Endothelial cell (in vitro differentiated cells): Measurements from ENCODE around the gene NDUFA5. TPM values are rescaled to one million over a fixed set of nuclear protein-coding genes. Genes with fewer than 3 reads are reported as not detected.
"Not testable (repeated sequence)": the region's sequence is repeated elsewhere in the genome, so short reads cannot be mapped to it uniquely, and the experiment has no call there.

Experiments used
- DNase-seq: peaks from one replicate; pipeline ENCODE4 v3.0.0; 2021; ENCODE audit warnings: low spot score
- H3K27ac Mint-ChIP-seq: one replicate; pipeline ENCODE4 v1.8.0; 2021; ENCODE audit warnings: mixed read lengths, inconsistent platforms; ENCODE audit not compliant: unreplicated experiment
- H3K27me3 Mint-ChIP-seq: one replicate; pipeline ENCODE4 v1.8.0; 2021; ENCODE audit warnings: mild to moderate bottlenecking, moderate library complexity, mixed read lengths, inconsistent platforms; ENCODE audit not compliant: unreplicated experiment
- H3K36me3 Mint-ChIP-seq: one replicate; pipeline ENCODE4 v1.8.0; 2021; ENCODE audit warnings: mild to moderate bottlenecking, low read depth, mixed read lengths, inconsistent platforms; ENCODE audit not compliant: unreplicated experiment
- H3K4me1 Mint-ChIP-seq: one replicate; pipeline ENCODE4 v1.8.0; 2021; ENCODE audit warnings: mild to moderate bottlenecking, mixed read lengths, inconsistent platforms; ENCODE audit not compliant: unreplicated experiment
- H3K4me3 Mint-ChIP-seq: one replicate; pipeline ENCODE4 v1.8.0; 2021; ENCODE audit warnings: mild to moderate bottlenecking, mixed read lengths, inconsistent platforms; ENCODE audit not compliant: unreplicated experiment
- H3K9me3 Mint-ChIP-seq: one replicate; pipeline ENCODE4 v1.8.0; 2021; ENCODE audit warnings: mixed read lengths, inconsistent platforms; ENCODE audit not compliant: unreplicated experiment
- total RNA-seq: library from RNA; stranded (reverse); fragmentation: NEBNext Ultra II Directional; extraction: Animal tissue kit (Norgen Biotek cat#: 25700); gene quantifications from one replicate; pipeline ENCODE4 v1.2.1, GENCODE V29; 2021; ENCODE audit not compliant: unreplicated experiment
- TF ChIP-seq, protein P1 (sequence below): fragments of 200-600 bp; sonication (generic); IDR thresholded peaks from one replicate; pipeline ENCODE4 v1.5.0; 2021; ENCODE audit warnings: antibody characterized with exemption; ENCODE audit not compliant: unreplicated experiment

Gene NDUFA5
- total RNA-seq, 1 donor from 2014 or later, result 45.8 TPM

DNA sequence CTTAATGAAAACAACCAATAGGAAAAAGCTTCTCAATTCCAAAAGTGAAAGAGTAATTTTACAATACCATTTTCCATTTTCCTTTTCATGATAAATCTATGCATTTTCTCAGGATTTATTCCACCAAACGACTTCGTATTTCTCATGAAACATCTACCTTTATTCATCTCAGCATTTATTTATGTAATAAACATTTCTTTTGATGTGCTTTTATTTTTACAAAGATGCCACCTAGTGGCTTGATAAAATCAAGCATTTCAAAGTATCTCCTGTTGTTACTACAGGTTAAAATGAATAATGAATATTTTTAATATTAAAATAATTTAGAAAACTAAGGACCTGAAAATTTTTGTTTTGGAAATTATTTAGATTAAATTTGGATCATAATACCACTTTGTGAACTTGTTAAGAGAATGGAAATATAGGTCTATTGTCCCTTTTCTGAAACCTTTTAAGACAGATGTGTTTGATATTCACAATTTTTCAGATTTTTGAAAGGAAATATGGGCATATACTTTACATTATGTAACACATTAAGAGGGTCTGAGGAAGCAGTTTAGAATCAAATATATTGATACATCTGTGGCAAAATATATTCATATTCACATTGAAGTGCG lies 20.5 kb downstream of the NDUFA5 start:
- no peaks in the 10 kb centered on the region for H3K9me3 Mint-ChIP-seq
- DNase-seq, result no peak
- peaks cover 13% of the 10 kb centered on the region for H3K4me1 Mint-ChIP-seq
- TF ChIP-seq, protein P1, sequence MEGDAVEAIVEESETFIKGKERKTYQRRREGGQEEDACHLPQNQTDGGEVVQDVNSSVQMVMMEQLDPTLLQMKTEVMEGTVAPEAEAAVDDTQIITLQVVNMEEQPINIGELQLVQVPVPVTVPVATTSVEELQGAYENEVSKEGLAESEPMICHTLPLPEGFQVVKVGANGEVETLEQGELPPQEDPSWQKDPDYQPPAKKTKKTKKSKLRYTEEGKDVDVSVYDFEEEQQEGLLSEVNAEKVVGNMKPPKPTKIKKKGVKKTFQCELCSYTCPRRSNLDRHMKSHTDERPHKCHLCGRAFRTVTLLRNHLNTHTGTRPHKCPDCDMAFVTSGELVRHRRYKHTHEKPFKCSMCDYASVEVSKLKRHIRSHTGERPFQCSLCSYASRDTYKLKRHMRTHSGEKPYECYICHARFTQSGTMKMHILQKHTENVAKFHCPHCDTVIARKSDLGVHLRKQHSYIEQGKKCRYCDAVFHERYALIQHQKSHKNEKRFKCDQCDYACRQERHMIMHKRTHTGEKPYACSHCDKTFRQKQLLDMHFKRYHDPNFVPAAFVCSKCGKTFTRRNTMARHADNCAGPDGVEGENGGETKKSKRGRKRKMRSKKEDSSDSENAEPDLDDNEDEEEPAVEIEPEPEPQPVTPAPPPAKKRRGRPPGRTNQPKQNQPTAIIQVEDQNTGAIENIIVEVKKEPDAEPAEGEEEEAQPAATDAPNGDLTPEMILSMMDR, result peak; percentile 73
- no peak overlapping the region for H3K4me3 Mint-ChIP-seq
- H3K36me3 Mint-ChIP-seq, result no peaks in the 10 kb centered on the region
- H3K27ac Mint-ChIP-seq, result no peak overlapping the region
- peaks cover 5% of the 10 kb centered on the region for H3K27me3 Mint-ChIP-seq

DNA sequence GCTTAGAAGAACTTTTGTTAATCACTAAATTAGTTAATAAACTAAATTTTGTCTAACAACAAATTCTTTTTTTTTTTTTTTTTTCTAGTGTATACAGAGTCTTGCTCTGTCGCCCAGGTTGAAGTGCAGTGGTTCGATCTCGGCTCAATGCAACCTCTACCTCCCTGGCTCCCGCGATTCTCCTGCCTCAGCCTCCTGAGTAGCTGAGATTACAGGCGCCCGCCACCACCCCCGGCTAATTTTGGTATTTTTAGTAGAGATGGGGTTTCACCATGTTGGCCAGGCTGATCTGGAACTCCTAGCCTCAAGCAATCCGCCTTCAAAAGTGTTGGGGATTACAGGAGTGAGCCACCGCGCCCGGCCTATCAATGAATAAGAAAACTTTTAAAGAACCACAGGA lies 22.1 kb downstream of the NDUFA5 start:
- Mint-ChIP-seq H3K36me3 (no peaks in the 10 kb centered on the region), H3K27ac (no peak overlapping the region), H3K9me3 (no peaks in the 10 kb centered on the region), H3K27me3 (peaks cover 5% of the 10 kb centered on the region), H3K4me1 (peaks cover 13% of the 10 kb centered on the region), H3K4me3 (no peak overlapping the region)
- TF ChIP-seq, protein P1, result no peak
- no peak for DNase-seq

DNA sequence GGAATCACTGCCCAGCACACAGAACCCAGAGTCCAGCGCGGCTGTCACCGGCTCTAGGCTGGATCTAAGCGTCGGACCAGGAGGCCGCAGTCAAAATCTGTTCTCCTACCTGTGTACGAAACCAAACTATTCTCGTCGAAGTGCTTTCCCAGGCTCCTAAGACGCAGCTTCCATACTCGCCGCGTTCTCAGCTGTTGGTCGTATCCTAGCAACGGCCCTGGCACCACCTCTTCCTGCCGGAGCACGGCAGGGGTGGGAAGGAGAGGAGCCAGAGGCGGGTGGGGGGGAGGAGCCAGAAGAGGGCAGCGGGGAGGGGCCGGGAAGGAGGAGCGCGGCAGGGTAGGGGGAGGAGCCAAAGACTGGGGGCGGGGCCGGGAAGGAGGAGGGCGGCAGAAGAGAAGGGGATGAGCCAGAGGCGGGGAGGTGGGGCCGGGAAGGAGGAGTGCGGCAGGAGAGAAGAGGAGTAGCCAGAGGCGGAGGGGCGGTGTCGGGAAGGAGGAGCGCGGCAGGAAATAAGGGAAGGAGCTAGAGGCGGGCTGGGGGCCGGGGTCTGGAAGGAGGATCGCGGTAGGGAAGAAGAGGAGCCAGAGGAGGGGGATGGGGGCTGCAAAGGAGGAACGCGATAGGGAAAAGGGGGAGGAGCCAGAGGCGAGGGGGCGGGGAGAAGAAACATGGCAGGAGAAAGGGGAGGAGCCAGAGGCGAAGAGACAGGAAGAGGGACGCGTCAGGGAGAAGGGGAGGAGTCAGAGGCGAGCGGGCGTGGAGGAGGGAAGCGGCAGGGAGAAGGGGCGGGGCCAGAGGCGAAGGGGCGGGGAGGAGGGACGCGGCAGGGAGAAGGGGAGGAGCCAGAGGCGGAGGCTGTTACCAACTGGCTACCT lies 23.0 kb downstream of the NDUFA5 start, which contains the start of gene IQUB:
IQUB (minus strand) TSS at position 213 of the 878 bp plus-strand sequence. CDS start 22,255 bp downstream, outside the sequence.
- Mint-ChIP-seq H3K27ac (peak within 1 kb of the TSS; percentile 95), H3K4me3 (peak within 1 kb of the TSS; percentile 91), H3K4me1 (peaks cover 13% of the 10 kb centered on the region), H3K27me3 (peaks cover 5% of the 10 kb centered on the region), H3K36me3 (no peaks in the 10 kb centered on the region), H3K9me3 (no peaks in the 10 kb centered on the region)
- DNase-seq, result peak; percentile 98
- TF ChIP-seq, protein P1, result no peak

GRCh38 chr7:123533929-123534382 lies 23.7 kb downstream of the NDUFA5 start:
- Mint-ChIP-seq H3K4me3 (peak overlapping the region; percentile 91), H3K27me3 (peaks cover 5% of the 10 kb centered on the region), H3K4me1 (peaks cover 13% of the 10 kb centered on the region), H3K36me3 (no peaks in the 10 kb centered on the region), H3K27ac (peak overlapping the region; percentile 95), H3K9me3 (no peaks in the 10 kb centered on the region)
- TF ChIP-seq, protein P1, result no peak
- no peak for DNase-seq

DNA sequence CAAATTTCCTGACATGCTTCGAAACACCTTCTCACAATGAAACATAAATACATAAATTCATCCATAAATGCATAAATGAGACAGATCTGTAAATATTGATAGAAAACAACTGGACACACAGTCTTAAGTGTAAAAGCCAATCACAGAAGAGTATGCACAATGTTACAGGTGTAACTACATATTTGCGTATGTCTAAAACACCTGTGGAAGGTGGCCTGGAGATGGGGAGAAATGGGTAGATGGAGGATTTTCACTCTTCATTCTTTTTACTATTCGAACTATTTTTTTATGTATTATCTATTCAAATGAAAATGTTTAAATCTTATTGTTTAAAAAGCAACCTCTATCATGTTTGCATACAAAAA lies 24.1 kb downstream of the NDUFA5 start:
- H3K4me3 Mint-ChIP-seq, result peak overlapping the region; percentile 91
- TF ChIP-seq, protein P1, result no peak
- H3K27me3 Mint-ChIP-seq, result peaks cover 5% of the 10 kb centered on the region
- H3K36me3 Mint-ChIP-seq, result no peaks in the 10 kb centered on the region
- no peak for DNase-seq
- H3K4me1 Mint-ChIP-seq, result peaks cover 13% of the 10 kb centered on the region
- peak overlapping the region; percentile 33 for H3K27ac Mint-ChIP-seq
- no peaks in the 10 kb centered on the region for H3K9me3 Mint-ChIP-seq

GRCh38 chr7:123532788-123533552 lies 24.6 kb downstream of the NDUFA5 start:
- H3K9me3 Mint-ChIP-seq, H3K27me3 Mint-ChIP-seq, H3K36me3 Mint-ChIP-seq: not testable (repeated sequence)
- Mint-ChIP-seq H3K4me3 (peak overlapping the region; percentile 68), H3K4me1 (peaks cover 13% of the 10 kb centered on the region), H3K27ac (peak overlapping the region; percentile 33)
- DNase-seq, result peak; percentile 34

GRCh38 chr7:123532343-123532742 lies 25.3 kb downstream of the NDUFA5 start:
- Mint-ChIP-seq H3K4me3 (peak overlapping the region; percentile 87), H3K27ac (peak overlapping the region; percentile 4), H3K4me1 (peaks cover 13% of the 10 kb centered on the region)
- H3K36me3 Mint-ChIP-seq, H3K9me3 Mint-ChIP-seq, DNase-seq, H3K27me3 Mint-ChIP-seq: not testable (repeated sequence)
